PC-3 (cell line): ENCODE measurements around the gene FAM124A. TPM values are rescaled to one million over a fixed set of nuclear protein-coding genes. Genes with fewer than 3 reads are reported as not detected.

Experiments used
- ATAC-seq: fragments of 200-7000 bp; cut with Tn5 transposase; 2 replicates; pipeline ENCODE4 v1.9.1; 2020; ENCODE audit warnings: mild to moderate bottlenecking, moderate library complexity
- BruUV-seq: library from RNA; stranded (reverse); fragments of 400-500 nt; replicated peaks from 2 replicates; lab custom pipeline; 2021; lab: Mats Ljungman, UMichigan
- CTCF ChIA-PET: fragments of 300-600 bp; sonication (Branson Sonifier 250); formaldehyde crosslinking; loops from one replicate; lab custom pipeline; 2022; ENCODE audit warnings: antibody characterized with exemption; lab: Charles Lee
- POLR2A ChIA-PET: fragments of 300-600 bp; sonication (Branson Sonifier 250); formaldehyde crosslinking; loops from one replicate; lab custom pipeline; 2022; ENCODE audit warnings: antibody characterized with exemption; ENCODE audit not compliant: unreplicated experiment; lab: Charles Lee
- DNase-seq: peaks from one replicate; pipeline ENCODE4 v3.0.0-alpha.2; 2015
- H2AFZ ChIP-seq: fragments of 300-600 bp; sonication (generic); 2 replicates; pipeline ENCODE4 v1.6.0; 2016; ENCODE audit warnings: antibody characterized with exemption, low read length
- H3F3A ChIP-seq: fragments of 300-600 bp; sonication (generic); one replicate; pipeline ENCODE4 v1.6.0; 2017; ENCODE audit warnings: antibody characterized with exemption, low read length, control low read depth, mild to moderate bottlenecking; ENCODE audit not compliant: unreplicated experiment
- H3K27ac ChIP-seq: fragments of 300-600 bp; sonication (generic); 2 replicates; pipeline ENCODE4 v1.5.1; 2016; ENCODE audit warnings: mild to moderate bottlenecking, low read length
- H3K27me3 ChIP-seq: fragments of 300-600 bp; sonication (generic); 2 replicates; pipeline ENCODE4 v1.6.1; 2016; ENCODE audit warnings: low read length, mixed read lengths
- H3K36me3 ChIP-seq: fragments of 300-600 bp; sonication (generic); 2 replicates; pipeline ENCODE4 v1.6.1; 2016; ENCODE audit warnings: low read depth, mixed run types, low read length, mixed read lengths
- H3K4me1 ChIP-seq: fragments of 300-600 bp; sonication (generic); 2 replicates; pipeline ENCODE4 v1.5.1; 2016; ENCODE audit warnings: low read length; ENCODE audit not compliant: insufficient read depth
- H3K4me2 ChIP-seq: fragments of 300-600 bp; sonication (generic); 2 replicates; pipeline ENCODE4 v1.6.0; 2016; ENCODE audit warnings: low read length
- H3K4me3 ChIP-seq: fragments of 300-600 bp; sonication (generic); 2 replicates; pipeline ENCODE4 v1.5.1; 2016; ENCODE audit warnings: mild to moderate bottlenecking, low read length, mixed read lengths
- H3K79me2 ChIP-seq: fragments of 300-600 bp; sonication (generic); 2 replicates; pipeline ENCODE4 v1.6.1; 2017; ENCODE audit warnings: low read length, mixed read lengths
- H3K9ac ChIP-seq: fragments of 300-600 bp; sonication (generic); 2 replicates; pipeline ENCODE4 v1.6.0; 2016; ENCODE audit warnings: mild to moderate bottlenecking, low read length
- H3K9me2 ChIP-seq: fragments of 300-600 bp; sonication (generic); replicated peaks from 2 replicates; pipeline ENCODE4 v1.6.1; 2016; ENCODE audit warnings: mixed run types, low read length, mixed read lengths
- H3K9me3 ChIP-seq: fragments of 300-600 bp; sonication (generic); 2 replicates; pipeline ENCODE4 v1.6.1; 2016; ENCODE audit warnings: low read length, mixed read lengths
- H4K20me1 ChIP-seq: fragments of 300-600 bp; sonication (generic); 2 replicates; pipeline ENCODE4 v1.6.1; 2016; ENCODE audit warnings: low read length, mixed read lengths
- CTCF ChIP-seq: fragments of 300-600 bp; sonication (generic); conservative IDR thresholded peaks from 2 replicates; pipeline ENCODE4 v1.5.1; 2017; ENCODE audit warnings: antibody characterized with exemption, low read depth, mild to moderate bottlenecking, low read length
- EZH2 ChIP-seq: fragments of 300-600 bp; sonication (generic); IDR thresholded peaks from one replicate; pipeline ENCODE4 v1.6.1; 2017; ENCODE audit warnings: antibody characterized with exemption, mild to moderate bottlenecking, low read length; ENCODE audit not compliant: unreplicated experiment
- EZH2phosphoT487 ChIP-seq: fragments of 300-600 bp; sonication (generic); IDR thresholded peaks from 2 replicates; pipeline ENCODE4 v1.6.1; 2018; ENCODE audit warnings: mild to moderate bottlenecking, antibody characterized with exemption, low read length, borderline replicate concordance
- intact Hi-C: fragments of 100-400 bp; cut with micrococcal nuclease; formaldehyde crosslinking; loops from 2 replicates; pipeline ENCODE4 v1.9.0; 2023
- total RNA-seq: library from RNA; depleted of rRNA; stranded (reverse); fragments of >200 nt; gene quantifications from 2 replicates; pipeline ENCODE4 v1.2.3, GENCODE V29; 2014

The FAM124A gene
- total RNA-seq, 1 experiment from 2014 or later = 1.1 TPM

GRCh38 chr13:51233117-51233826 is 11.1 kb downstream of the FAM124A start:
- POLR2A ChIA-PET = no interaction called here
- CTCF ChIA-PET = no interaction called here
- H3K27ac ChIP-seq = no peak overlapping the region
- no peaks in the 10 kb centered on the region for H3K36me3 ChIP-seq
- DNase-seq = no peak
- H3K4me2 ChIP-seq = no peak overlapping the region
- H3F3A ChIP-seq = no peaks in the 10 kb centered on the region
- no peak for ATAC-seq
- H3K9me3 ChIP-seq = no peaks in the 10 kb centered on the region
- no peaks in the 10 kb centered on the region for H4K20me1 ChIP-seq
- H2AFZ ChIP-seq = no peak overlapping the region
- no peaks in the 10 kb centered on the region for H3K27me3 ChIP-seq
- H3K9ac ChIP-seq = no peak overlapping the region
- intact Hi-C loops = no loop called here
- H3K4me3 ChIP-seq = no peak overlapping the region
- BruUV-seq = no TSS peak
- no peaks in the 10 kb centered on the region for H3K4me1 ChIP-seq
- no peaks in the 10 kb centered on the region for H3K9me2 ChIP-seq
- no peaks in the 10 kb centered on the region for H3K79me2 ChIP-seq
- TF ChIP-seq EZH2phosphoT487 = no peak
- no peak for TF ChIP-seq CTCF
- TF ChIP-seq EZH2 = no peak

- Histone ChIP-seq H3K27ac (no peak overlapping the region), H2AFZ (no peak overlapping the region), H3K36me3 (no peaks in the 10 kb centered on the region), H3F3A (no peaks in the 10 kb centered on the region), H3K79me2 (no peaks in the 10 kb centered on the region), H3K9me2 (no peaks in the 10 kb centered on the region), H4K20me1 (no peaks in the 10 kb centered on the region), H3K27me3 (no peaks in the 10 kb centered on the region), H3K4me3 (no peak overlapping the region), H3K4me1 (no peaks in the 10 kb centered on the region), H3K9ac (no peak overlapping the region), H3K9me3 (no peaks in the 10 kb centered on the region), H3K4me2 (no peak overlapping the region)
- DNase-seq (no peak), ATAC-seq (no peak)
- no TSS peak for BruUV-seq
- ChIA-PET POLR2A (no interaction called here), CTCF (no interaction called here)
- intact Hi-C loops = no loop called here
- no peak for TF ChIP-seq EZH2phosphoT487
- no peak for TF ChIP-seq CTCF
- no peak for TF ChIP-seq EZH2
These were observed 12.5 kb downstream of the FAM124A start for GRCh38 chr13:51234676-51235075.

GRCh38 chr13:51235186-51235585 is 13.0 kb downstream of the FAM124A start:
- Histone ChIP-seq H3K9ac (no peak overlapping the region), H3F3A (no peaks in the 10 kb centered on the region), H3K4me1 (no peaks in the 10 kb centered on the region), H3K4me3 (no peak overlapping the region), H4K20me1 (no peaks in the 10 kb centered on the region), H3K79me2 (no peaks in the 10 kb centered on the region), H3K9me3 (no peaks in the 10 kb centered on the region), H3K27me3 (no peaks in the 10 kb centered on the region), H2AFZ (no peak overlapping the region), H3K27ac (no peak overlapping the region), H3K9me2 (no peaks in the 10 kb centered on the region), H3K36me3 (no peaks in the 10 kb centered on the region), H3K4me2 (no peak overlapping the region)
- ChIA-PET POLR2A (no interaction called here), CTCF (no interaction called here)
- no peak for ATAC-seq
- BruUV-seq = no TSS peak
- intact Hi-C loops = no loop called here
- DNase-seq = no peak
- TF ChIP-seq EZH2phosphoT487 = no peak
- TF ChIP-seq CTCF = no peak
- no peak for TF ChIP-seq EZH2
